ENCODE measurements around the gene ANKRD1.
A peak's percentile ranks its signal among the peaks of the same experiment; 100 is the strongest.
"Not testable (repeated sequence)": the region's sequence is repeated elsewhere in the genome, so short reads cannot be mapped to it uniquely, and the experiment has no call there.

Gene ANKRD1

GRCh38 chr10:90912174-90912573 is 8.7 kb downstream of the ANKRD1 start:
- peak; percentile 37 for DNase-seq

DNA sequence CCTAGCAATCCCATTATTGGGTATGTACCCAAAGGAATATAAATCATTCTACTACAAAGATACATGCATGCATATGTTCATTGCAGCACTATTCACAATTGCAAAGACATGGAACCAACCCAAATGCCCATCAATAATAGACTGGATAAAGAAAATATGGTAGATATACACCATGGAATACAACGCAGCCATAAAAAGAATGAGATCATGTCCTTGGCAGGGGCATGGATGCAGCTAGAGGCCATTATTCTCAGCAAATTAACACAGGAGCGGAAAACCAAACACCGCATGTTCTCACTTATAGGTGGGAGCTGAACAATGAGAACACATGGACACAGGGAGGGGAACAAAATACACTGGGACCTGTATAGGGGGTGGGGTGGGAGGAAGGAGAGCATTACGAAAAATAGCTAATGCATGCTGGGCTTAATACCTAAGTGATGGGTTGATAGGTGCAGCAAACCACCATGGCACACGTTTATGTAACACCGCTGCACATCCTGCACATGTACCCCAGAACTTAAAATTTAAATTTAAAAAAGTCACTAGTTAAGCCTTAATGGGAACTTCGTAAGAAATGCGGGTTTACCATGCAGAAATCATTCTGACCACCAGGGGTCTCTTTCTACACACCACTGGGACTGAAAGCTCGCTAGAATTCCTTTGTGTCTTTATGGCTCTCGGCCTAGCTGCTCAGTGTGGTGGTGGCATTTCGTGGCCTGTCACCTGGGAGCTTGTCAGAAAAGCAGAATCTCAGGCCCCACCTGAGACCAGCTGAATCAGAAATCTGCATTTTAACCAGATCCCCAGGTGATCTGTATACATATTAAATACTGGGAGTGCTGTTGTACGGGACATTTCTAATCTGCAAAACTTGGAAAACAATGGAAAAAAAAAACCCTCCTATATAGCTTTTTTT is 9.5 kb downstream of the ANKRD1 start:
- peak; percentile 94 for DNase-seq

DNA sequence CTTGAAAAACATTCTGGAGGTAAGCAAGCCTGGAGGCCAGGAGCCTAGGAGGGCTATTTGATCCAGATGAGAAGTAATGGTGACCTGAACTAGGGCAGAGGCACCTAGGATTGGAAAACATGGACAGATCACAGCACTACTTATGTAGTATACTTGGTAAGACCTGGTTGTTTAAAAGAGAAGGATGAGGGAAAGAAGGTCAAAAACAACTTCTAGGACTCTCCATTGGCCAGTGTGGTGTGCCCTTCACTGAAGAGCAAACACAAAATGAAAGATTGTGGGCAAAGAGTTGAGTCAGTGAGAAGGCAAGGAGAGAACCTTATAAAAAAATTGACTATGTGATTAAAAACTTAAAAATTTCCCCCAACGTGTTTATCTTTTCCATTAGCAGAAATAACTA is 14.3 kb downstream of the ANKRD1 start:
- no peak for DNase-seq

DNA sequence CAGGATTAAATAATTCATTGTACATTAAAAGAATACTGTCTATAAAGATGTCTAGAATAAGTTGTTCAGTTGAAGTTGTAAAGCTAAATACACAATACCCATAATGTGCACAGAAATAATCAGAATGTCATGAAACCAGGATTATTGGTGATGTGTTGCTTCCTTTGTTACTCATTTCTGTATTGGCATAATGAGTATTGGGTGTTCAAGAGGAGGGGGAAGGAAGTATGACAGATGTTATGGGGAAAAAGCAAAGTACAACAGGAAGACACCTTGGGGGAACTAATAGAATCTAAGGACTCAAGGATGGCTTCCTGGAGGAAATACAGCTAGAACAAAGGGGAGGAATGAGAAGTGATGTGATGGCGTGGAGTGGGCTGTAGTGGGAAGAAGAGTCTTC is 15.0 kb downstream of the ANKRD1 start:
- DNase-seq: no peak

GRCh38 chr10:90896916-90897315 is 24.0 kb downstream of the ANKRD1 start:
- DNase-seq: not testable (repeated sequence)

- DNase-seq: no peak
Observed at GRCh38 chr10:90893190-90893589, 27.7 kb downstream of the ANKRD1 start.

DNA sequence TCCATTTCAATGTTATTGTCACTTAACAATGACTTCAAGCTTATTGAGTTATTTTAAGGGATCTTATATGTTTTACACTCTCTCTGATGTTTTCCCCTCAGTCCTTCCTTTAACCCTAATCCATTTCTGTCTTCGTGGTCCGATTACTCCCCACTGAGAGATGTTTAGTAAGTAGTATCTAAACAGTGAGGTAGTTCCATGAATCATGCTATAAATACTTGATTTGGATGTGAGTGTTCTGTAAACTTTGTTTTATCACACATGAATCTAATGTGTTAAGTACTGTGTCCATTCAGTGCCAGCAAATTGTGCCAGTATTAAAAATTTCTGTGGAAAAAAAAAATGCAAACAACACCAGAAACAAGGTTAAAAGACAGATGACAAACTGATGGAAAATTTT is 30.5 kb downstream of the ANKRD1 start:
- DNase-seq: no peak

DNA sequence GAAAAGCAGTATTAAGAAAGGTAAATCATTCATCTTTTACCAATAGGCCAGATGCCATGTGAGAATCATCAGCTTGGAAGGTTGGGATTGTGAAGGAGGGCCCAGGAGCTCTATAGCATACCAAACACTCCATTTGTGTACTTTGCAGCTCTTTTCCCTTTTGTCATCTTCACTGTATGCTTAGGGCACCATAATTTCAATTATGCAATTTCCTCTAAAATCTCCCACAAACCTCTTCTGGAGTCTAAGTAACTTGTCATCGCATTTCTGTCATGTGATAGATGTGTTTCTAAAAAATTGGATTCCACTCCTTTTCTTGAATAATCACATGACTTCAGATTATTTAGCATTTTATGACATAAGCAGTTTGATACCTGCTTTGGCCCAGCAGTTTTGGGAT is 31.3 kb downstream of the ANKRD1 start:
- DNase-seq: no peak

- DNase-seq: no peak
Observed at GRCh38 chr10:90888387-90888786, 32.5 kb downstream of the ANKRD1 start.

DNA sequence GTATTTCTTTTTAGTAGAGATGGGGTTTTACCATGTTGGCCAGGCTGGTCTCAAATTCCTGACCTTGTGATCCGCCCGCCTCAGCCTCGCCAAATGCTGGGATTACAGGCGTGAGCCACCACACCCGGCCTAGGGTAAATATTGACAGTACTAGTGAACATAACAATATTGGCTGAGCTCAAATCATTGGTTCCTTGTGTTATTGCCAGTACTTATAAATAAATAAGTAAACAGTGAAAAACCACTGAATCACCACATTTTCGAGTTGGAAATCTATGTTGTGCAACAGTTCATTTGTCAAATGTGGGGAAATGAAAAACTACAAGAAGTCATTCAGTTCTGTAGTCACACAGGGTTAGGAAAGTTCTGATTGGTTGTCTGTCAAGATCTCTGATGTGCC is 33.3 kb downstream of the ANKRD1 start:
- no peak for DNase-seq

DNA sequence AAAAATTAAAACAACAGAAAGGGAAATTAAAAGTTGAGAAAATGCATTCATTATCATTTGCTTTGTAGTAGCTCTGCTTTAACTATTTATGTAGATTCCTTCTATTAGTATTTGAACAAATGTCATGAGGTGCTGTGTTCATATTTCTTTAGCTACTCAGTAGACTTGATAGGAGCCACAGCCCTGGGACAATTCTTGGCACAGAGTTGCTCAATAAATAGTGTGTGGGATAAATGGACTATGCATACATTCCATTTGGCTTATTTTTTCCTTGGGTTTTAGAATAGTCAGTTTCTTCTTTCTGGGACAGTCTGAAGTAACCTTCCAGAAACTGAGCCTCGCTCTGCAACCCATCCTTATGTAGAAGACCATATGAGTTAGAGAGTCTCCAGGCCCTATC is 35.7 kb downstream of the ANKRD1 start:
- no peak for DNase-seq

- no peak for DNase-seq
Observed at GRCh38 chr10:90884431-90884830, 36.5 kb downstream of the ANKRD1 start.

- DNase-seq: peak; percentile 75
Observed at GRCh38 chr10:90880059-90880719, 40.7 kb downstream of the ANKRD1 start.

- DNase-seq: no peak
Observed at GRCh38 chr10:90879062-90879461, 41.8 kb downstream of the ANKRD1 start.

DNA sequence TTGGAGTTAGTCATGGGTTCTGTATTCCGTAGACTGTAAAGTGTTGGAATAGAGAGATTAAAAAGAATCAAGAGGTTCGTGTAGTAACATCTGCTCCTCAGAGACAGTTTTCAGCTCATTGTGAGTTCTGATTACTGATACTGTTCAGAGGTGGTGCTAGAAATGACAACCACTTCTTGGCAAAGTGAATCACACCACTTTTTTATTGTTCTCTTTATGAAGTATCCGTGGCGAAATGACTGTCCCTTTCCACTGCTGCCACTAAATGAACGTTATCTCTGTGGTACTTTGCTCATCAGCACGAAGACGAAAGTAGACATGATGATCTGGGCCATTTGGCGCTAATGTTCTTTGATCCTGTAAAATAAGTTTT is 48.3 kb downstream of the ANKRD1 start:
- DNase-seq: no peak

DNA sequence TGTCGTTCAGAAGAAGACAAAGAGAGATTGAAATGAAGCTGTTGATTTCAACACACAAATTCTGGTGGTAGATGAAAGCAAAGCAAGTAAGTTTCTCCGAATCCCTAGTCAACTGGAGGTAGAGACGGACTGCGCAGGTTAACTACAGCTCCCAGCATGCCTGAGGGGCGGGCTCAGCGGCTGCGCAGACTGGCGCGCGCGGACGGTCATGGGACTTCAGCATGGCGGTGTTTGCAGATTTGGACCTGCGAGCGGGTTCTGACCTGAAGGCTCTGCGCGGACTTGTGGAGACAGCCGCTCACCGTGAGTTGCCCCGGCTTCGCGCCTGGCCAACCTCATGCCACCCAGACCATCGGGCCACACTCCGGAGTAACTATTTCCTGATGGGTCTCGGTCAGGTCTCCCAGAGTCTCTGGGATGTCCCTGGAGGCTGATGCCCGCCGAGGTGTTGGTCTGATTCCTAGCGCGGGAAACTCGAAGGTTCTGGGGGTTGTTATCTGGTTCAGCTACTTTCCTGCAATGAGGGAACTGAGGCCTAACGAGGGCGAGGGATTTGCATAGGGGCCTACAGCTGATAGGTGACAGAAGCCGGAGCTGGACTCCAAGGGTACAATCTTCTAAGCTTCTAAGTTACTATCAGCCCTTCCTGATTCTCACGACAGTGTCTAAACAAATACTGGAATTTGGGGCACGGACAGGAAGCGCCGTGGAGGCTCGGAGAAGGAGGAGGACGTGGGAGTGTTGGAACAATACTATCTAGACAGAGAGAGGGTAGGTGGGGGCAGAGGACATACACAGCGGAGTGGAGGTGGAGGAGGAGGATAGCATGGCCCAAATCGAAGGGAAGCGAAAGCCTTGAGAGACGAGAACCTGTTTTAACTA is 48.9 kb downstream of the ANKRD1 start, which contains the start of gene RPP30:
RPP30 (plus strand) TSS at position 209 of the 882 bp plus-strand sequence; CDS start at position 222, 13 bp downstream.
- DNase-seq: no peak

DNA sequence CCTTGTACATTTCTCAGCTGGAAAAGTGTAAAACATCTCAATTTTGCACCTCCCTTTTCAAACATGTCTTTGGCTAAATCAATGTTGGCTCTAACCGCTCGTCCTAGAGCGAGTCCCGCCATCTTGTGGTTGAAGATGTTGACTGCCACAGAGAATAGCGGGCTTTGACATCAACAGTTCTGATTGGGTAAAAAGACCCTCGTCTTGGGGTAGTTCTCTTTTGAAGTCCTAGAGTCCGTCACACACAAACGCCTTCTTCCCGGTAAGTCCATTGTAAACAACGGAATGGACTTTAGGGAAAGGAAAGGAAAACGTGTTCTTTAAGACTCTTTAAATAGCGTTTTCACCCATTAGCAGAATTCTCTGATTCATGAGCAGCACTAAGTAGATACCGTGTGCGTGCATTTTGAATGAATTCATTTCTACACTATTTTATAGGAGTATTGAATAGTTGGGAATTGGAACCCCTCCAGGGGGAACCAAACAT is 49.6 kb downstream of the ANKRD1 start:
- peak; percentile 94 for DNase-seq

DNA sequence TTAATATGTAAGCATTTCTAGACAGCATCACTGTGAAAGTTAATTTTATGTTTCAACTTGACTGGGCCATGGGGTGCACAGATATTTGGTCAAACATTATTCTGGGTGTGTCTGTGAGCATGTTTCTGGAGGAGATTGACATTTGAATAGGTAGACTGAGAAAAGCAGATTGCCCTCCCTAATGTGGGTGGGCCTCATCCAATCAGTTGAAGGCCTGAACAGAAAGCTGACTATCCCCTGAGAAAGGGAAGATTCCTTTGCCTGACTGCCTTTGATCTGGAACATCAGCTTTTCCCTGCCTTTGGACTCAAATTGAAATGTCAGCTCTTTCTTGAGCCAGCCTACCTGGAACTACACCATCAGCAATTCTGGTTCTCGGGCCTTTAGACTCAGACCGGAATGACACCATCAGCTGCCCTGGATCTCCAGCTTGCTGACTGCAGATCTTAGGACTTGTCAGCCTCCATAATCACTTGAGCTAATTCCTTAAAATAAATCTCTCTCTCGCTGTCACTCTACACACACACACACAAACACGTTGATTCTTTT is 54.8 kb downstream of the ANKRD1 start:
- DNase-seq: no peak

GRCh38 chr10:90865401-90865800 is 55.5 kb downstream of the ANKRD1 start:
- DNase-seq: no peak

GRCh38 chr10:90862908-90863514 is 57.9 kb downstream of the ANKRD1 start:
- DNase-seq: peak; percentile 67

All from eye (tissue), 1 donor.